HepG2 (cell line): ENCODE data around the gene CEP104. TPM values are rescaled to one million over a fixed set of nuclear protein-coding genes. Genes with fewer than 3 reads are reported as not detected.

ENCODE experiments used
- CBFB ChIP-seq: sonication (generic); formaldehyde crosslinking; IDR thresholded peaks from 2 replicates; pipeline ENCODE4 v1.4.0; 2020; ENCODE audit warnings: missing genetic modification reagents
- FOXJ3 ChIP-seq: sonication (generic); formaldehyde crosslinking; IDR thresholded peaks from 2 replicates; pipeline ENCODE4 v1.4.0; 2020; ENCODE audit warnings: missing genetic modification reagents, mild to moderate bottlenecking, borderline replicate concordance
- HNF4G ChIP-seq, 2 experiments: sonication (generic) in 1 of 2; formaldehyde crosslinking in 1 of 2; IDR thresholded peaks; 2 replicates each; pipeline versions ENCODE4 v1.4.0 to v1.6.1; 2011 to 2020; ENCODE audit warnings: borderline replicate concordance in 2 of 2, low read depth in 2 of 2, mild to moderate bottlenecking in 2 of 2, low read length in 1 of 2, missing genetic modification reagents in 1 of 2, moderate library complexity in 1 of 2
- HOXA9 ChIP-seq: sonication (generic); formaldehyde crosslinking; IDR thresholded peaks from 2 replicates; pipeline ENCODE4 v1.8.1; 2022; ENCODE audit warnings: missing genetic modification reagents, mild to moderate bottlenecking, moderate library complexity, borderline replicate concordance
- IKZF5 ChIP-seq: IDR thresholded peaks from 2 replicates; pipeline ENCODE4 v1.6.1; 2018; ENCODE audit warnings: missing genetic modification reagents, mild to moderate bottlenecking, missing compliant biosample characterization
- KMT2A ChIP-seq: sonication (generic); formaldehyde crosslinking; IDR thresholded peaks from 2 replicates; pipeline ENCODE4 v1.4.0; 2020; ENCODE audit warnings: missing genetic modification reagents
- MEIS2 ChIP-seq: sonication (generic); formaldehyde crosslinking; IDR thresholded peaks from 2 replicates; pipeline ENCODE4 v1.9.0; 2021; ENCODE audit warnings: mild to moderate bottlenecking, missing genetic modification reagents
- NR2F6 ChIP-seq, 2 experiments: IDR thresholded peaks; 2 replicates each; pipeline ENCODE4 v1.6.1; 2016; ENCODE audit warnings: antibody characterized with exemption in 1 of 2, mild to moderate bottlenecking in 1 of 2
- SP4 ChIP-seq: sonication (generic); formaldehyde crosslinking; IDR thresholded peaks from 2 replicates; pipeline ENCODE4 v1.8.1; 2023; ENCODE audit warnings: mild to moderate bottlenecking, missing genetic modification reagents
- SYNCRIP ChIP-seq: fragments of 200-400 bp; formaldehyde crosslinking; IDR thresholded peaks from 2 replicates; pipeline ENCODE4 v1.6.1; 2018; ENCODE audit warnings: mild to moderate bottlenecking, low read depth, low read length; ENCODE audit not compliant: insufficient read depth
- ZBTB26 ChIP-seq: IDR thresholded peaks from 2 replicates; pipeline ENCODE4 v1.6.1; 2016; ENCODE audit warnings: missing compliant biosample characterization, missing genetic modification reagents, borderline replicate concordance
- ZC3H4 ChIP-seq: sonication (generic); formaldehyde crosslinking; IDR thresholded peaks from 2 replicates; pipeline ENCODE4 v1.4.0; 2020; ENCODE audit warnings: missing genetic modification reagents, borderline replicate concordance
- ZSCAN20 ChIP-seq: sonication (generic); formaldehyde crosslinking; IDR thresholded peaks from 2 replicates; pipeline ENCODE4 v1.4.0; 2020; ENCODE audit warnings: missing genetic modification reagents, mild to moderate bottlenecking, borderline replicate concordance
- polyA plus RNA-seq, 8 experiments: library from polyadenylated mRNA; depleted of rRNA in 3 of 8; stranded (reverse) in 7 of 8; unstranded in 1 of 8; fragments of >200 nt; fragmentation: Illumina TruSeq in 4 of 8; extraction: Trizol in 4 of 8; gene quantifications; 2 replicates each; pipeline versions ENCODE4 v1.2.1 to v1.2.3, GENCODE V29; 2011 to 2016; ENCODE audit warnings: low read depth in 4 of 8, missing spikeins in 1 of 8, mixed read lengths in 1 of 8; ENCODE audit not compliant: insufficient read depth in 1 of 8
- total RNA-seq, 5 experiments: library from RNA; depleted of rRNA; stranded (reverse); fragments of >200 nt; fragmentation: Illumina TruSeq; extraction: Trizol; gene quantifications; 2 replicates each; pipeline ENCODE4 v1.2.3, GENCODE V29; 2016; ENCODE audit warnings: low read depth in 1 of 5
- TF ChIP-seq, protein P1 (sequence below), 2 experiments: sonication (generic) in 1 of 2; formaldehyde crosslinking in 1 of 2; IDR thresholded peaks; 2 replicates each; pipeline versions ENCODE4 v1.6.1 to v1.9.0; 2014 to 2022; ENCODE audit warnings: antibody characterized with exemption in 1 of 2, borderline replicate concordance in 1 of 2, inconsistent platforms in 1 of 2, low read depth in 1 of 2, missing genetic modification reagents in 1 of 2
- TF ChIP-seq, protein P2 (sequence below): sonication (generic); formaldehyde crosslinking; IDR thresholded peaks from 2 replicates; pipeline ENCODE4 v1.4.0; 2020; ENCODE audit warnings: missing genetic modification reagents, borderline replicate concordance
- TF ChIP-seq, protein P3 (sequence below): sonication (generic); formaldehyde crosslinking; IDR thresholded peaks from 2 replicates; pipeline ENCODE4 v1.4.0; 2020; ENCODE audit warnings: missing genetic modification reagents

Gene CEP104
- total and polyA plus RNA-seq, 2 of the 13 experiments (the other 11 are each of a cell fraction or from before 2014, with no cell fraction given), result 20.4 to 30.1 TPM

- TF ChIP-seq, protein P1, sequence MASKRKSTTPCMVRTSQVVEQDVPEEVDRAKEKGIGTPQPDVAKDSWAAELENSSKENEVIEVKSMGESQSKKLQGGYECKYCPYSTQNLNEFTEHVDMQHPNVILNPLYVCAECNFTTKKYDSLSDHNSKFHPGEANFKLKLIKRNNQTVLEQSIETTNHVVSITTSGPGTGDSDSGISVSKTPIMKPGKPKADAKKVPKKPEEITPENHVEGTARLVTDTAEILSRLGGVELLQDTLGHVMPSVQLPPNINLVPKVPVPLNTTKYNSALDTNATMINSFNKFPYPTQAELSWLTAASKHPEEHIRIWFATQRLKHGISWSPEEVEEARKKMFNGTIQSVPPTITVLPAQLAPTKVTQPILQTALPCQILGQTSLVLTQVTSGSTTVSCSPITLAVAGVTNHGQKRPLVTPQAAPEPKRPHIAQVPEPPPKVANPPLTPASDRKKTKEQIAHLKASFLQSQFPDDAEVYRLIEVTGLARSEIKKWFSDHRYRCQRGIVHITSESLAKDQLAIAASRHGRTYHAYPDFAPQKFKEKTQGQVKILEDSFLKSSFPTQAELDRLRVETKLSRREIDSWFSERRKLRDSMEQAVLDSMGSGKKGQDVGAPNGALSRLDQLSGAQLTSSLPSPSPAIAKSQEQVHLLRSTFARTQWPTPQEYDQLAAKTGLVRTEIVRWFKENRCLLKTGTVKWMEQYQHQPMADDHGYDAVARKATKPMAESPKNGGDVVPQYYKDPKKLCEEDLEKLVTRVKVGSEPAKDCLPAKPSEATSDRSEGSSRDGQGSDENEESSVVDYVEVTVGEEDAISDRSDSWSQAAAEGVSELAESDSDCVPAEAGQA (IDR thresholded peaks at IDR 0.05; ENCODE audit: low read depth), result no peak
- TF ChIP-seq, protein P1 (CRISPR knock-in tag; IDR thresholded peaks at IDR 0.05; ENCODE audit: borderline replicate concordance), result no peak
- TF ChIP-seq NR2F6 (IDR thresholded peaks at IDR 0.05) (peak; percentile 46; the same call in 1 of the 2 replicates), NR2F6 (CRISPR knock-in tag; IDR thresholded peaks at IDR 0.05) (no peak), ZC3H4 (no peak), SP4 (CRISPR knock-in tag) (no peak), HNF4G (IDR thresholded peaks at IDR 0.05; ENCODE audit: borderline replicate concordance, low read depth, low read length) (peak; percentile 6; the same call in 1 of the 2 replicates), HNF4G (CRISPR knock-in tag; IDR thresholded peaks at IDR 0.05; ENCODE audit: borderline replicate concordance, low read depth) (0 out of 2 replicates have a peak, but pooled peaks have one; percentile 3), ZBTB26 (CRISPR knock-in tag) (no peak), MEIS2 (no peak; the same call in 1 of the 2 replicates), SYNCRIP (no peak), CBFB (no peak), HOXA9 (CRISPR knock-in tag) (no peak), FOXJ3 (no peak), KMT2A (CRISPR knock-in tag) (no peak), IKZF5 (CRISPR knock-in tag) (no peak), ZSCAN20 (CRISPR knock-in tag) (0 out of 2 replicates have a peak, but pooled peaks have one; percentile 42)
- TF ChIP-seq, protein P2, sequence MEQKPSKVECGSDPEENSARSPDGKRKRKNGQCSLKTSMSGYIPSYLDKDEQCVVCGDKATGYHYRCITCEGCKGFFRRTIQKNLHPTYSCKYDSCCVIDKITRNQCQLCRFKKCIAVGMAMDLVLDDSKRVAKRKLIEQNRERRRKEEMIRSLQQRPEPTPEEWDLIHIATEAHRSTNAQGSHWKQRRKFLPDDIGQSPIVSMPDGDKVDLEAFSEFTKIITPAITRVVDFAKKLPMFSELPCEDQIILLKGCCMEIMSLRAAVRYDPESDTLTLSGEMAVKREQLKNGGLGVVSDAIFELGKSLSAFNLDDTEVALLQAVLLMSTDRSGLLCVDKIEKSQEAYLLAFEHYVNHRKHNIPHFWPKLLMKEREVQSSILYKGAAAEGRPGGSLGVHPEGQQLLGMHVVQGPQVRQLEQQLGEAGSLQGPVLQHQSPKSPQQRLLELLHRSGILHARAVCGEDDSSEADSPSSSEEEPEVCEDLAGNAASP (CRISPR knock-in tag), result peak; percentile 30; the same call in 1 of the 2 replicates
- TF ChIP-seq, protein P3, sequence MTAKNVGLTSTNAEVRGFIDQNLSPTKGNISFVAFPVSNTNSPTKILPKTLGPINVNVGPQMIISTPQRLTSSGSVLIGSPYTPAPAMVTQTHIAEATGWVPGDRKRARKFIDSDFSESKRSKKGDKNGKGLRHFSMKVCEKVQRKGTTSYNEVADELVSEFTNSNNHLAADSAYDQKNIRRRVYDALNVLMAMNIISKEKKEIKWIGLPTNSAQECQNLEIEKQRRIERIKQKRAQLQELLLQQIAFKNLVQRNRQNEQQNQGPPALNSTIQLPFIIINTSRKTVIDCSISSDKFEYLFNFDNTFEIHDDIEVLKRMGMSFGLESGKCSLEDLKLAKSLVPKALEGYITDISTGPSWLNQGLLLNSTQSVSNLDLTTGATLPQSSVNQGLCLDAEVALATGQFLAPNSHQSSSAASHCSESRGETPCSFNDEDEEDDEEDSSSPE (CRISPR knock-in tag), result no peak
Observed at GRCh38 chr1:3773572-3774275, 83.3 kb downstream of the CEP104 start (continued).
